ENCODE results near the gene EMILIN1. TPM values are rescaled to one million over a fixed set of nuclear protein-coding genes. Genes with fewer than 3 reads are reported as not detected.

EMILIN1 gene
- total RNA-seq, 5 donors from 2014 or later (not counting 1 experiment from before 2014, with no cell fraction given): 0.28 to 1.1 (median 0.85) TPM

DNA sequence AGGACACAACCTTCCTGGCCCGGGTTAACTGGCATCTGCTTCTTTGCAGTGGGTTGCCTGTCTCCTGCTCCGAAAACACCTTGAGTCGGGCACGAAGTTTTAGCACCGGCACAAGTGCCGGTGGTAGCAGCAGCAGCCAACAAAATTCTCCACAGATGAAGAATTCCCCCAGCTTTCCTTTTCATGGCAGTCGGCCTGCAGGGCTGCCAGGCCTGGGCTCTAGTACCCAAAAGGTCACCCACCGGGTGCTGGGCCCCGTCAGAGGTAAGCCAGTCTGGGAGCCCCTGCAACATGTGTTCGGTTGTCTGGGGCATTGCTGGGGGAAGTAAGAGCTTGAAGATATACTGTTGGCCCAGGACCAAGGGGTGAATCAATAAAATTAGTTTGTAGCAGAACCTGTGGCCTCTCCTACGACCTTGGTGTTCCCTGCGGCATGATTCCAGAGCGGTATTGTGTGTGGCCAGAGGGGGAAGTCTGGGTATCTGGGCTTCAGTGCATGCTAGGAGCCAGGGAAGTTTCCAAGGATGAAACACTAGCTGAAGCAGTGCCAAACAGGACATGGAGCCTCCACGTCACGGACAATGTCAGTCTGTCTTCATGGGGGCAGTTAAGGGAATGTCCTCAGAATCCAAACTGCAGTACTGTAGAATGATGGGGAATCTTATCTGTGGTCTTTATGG lies 19.1 kb upstream of the EMILIN1 start:
- Mint-ChIP-seq H3K4me1 (peaks cover 0 to 18% (median 8%) of the 10 kb centered on the region in 3 donors), H3K4me3 (no peak overlapping the region), H3K9me3 (no peaks in the 10 kb centered on the region), H3K27me3 (no peaks in the 10 kb centered on the region), H3K36me3 (peaks cover 12% of the 10 kb centered on the region), H3K27ac (no peak overlapping the region)
- POLR2A ChIA-PET: no interaction called here
- Histone ChIP-seq H3K27me3 (replicated peaks in 1 of 2; ENCODE audit: control insufficient read depth in 2 of 2, extremely low read depth in 1 of 2, insufficient read depth in 2 of 2, low read length in 1 of 2) (no peaks in the 10 kb centered on the region), H3K27ac (ENCODE audit: low read length) (no peak overlapping the region), H3K36me3 (ENCODE audit: control insufficient read depth in 2 of 2, extremely low read depth in 1 of 2, insufficient read depth in 1 of 2, low read length in 1 of 2) (peaks cover 8 to 39% of the 10 kb centered on the region in 2 donors), H3K9me3 (no peaks in the 10 kb centered on the region), H3K4me3 (ENCODE audit: control insufficient read depth in 1 of 2, extremely low read depth in 1 of 2, low read length in 1 of 2) (no peak overlapping the region), H3K4me1 (ENCODE audit: control insufficient read depth in 1 of 2, extremely low read depth in 1 of 2, insufficient read depth in 2 of 2, low read length in 2 of 2) (no peaks in the 10 kb centered on the region)
- ATAC-seq (replicated peaks in 1 of 4) (no peak), DNase-seq (no peak)
- 96% methylated on average over 12 of the region's 15 CpGs for WGBS (ENCODE audit: insufficient coverage)
- CTCF ChIA-PET: no interaction called here

DNA sequence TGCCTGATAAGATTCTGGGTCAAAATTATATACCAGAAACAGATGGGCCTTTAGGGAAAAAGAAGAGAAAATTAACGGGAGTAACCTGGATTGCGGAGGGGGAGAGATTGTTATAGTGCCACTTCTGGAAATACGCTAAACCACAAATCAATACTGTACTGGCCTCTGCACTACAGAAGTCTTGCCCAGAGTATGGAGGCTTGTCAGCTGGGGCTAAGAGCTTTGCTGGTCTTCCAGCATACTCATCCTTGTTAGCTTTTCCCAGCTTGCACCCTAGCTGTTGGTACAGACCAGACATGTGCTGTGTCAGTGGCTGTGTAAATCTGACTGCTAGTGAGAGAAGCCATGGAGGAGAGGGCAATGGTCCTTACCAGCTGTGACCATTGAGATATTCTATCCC lies 18.1 kb upstream of the EMILIN1 start:
- H3K27ac Mint-ChIP-seq: no peak overlapping the region
- WGBS (ENCODE audit: insufficient coverage): no CpG with 5 or more reads among the region's 3 CpGs
- POLR2A ChIA-PET: no interaction called here
- CTCF ChIA-PET: no interaction called here
- H3K36me3 Mint-ChIP-seq: peaks cover 8% of the 10 kb centered on the region
- no peaks in the 10 kb centered on the region for H3K4me1 ChIP-seq (ENCODE audit: control insufficient read depth in 1 of 2, extremely low read depth in 1 of 2, insufficient read depth in 2 of 2, low read length in 2 of 2)
- ATAC-seq (replicated peaks in 1 of 4) (no peak), DNase-seq (no peak)
- H3K9me3 Mint-ChIP-seq: no peaks in the 10 kb centered on the region
- H3K27me3 Mint-ChIP-seq: no peaks in the 10 kb centered on the region
- H3K4me3 ChIP-seq (ENCODE audit: control insufficient read depth in 1 of 2, extremely low read depth in 1 of 2, low read length in 1 of 2): no peak overlapping the region
- H3K9me3 ChIP-seq: no peaks in the 10 kb centered on the region
- H3K4me1 Mint-ChIP-seq: peaks cover 0 to 21% (median 10%) of the 10 kb centered on the region in 3 donors
- no peaks in the 10 kb centered on the region for H3K27me3 ChIP-seq (replicated peaks in 1 of 2; ENCODE audit: control insufficient read depth in 2 of 2, extremely low read depth in 1 of 2, insufficient read depth in 2 of 2, low read length in 1 of 2)
- H3K4me3 Mint-ChIP-seq: no peak overlapping the region
- H3K36me3 ChIP-seq (ENCODE audit: control insufficient read depth in 2 of 2, extremely low read depth in 1 of 2, insufficient read depth in 1 of 2, low read length in 1 of 2): peaks cover 6 to 32% of the 10 kb centered on the region in 2 donors
- no peak overlapping the region for H3K27ac ChIP-seq (ENCODE audit: low read length)

DNA sequence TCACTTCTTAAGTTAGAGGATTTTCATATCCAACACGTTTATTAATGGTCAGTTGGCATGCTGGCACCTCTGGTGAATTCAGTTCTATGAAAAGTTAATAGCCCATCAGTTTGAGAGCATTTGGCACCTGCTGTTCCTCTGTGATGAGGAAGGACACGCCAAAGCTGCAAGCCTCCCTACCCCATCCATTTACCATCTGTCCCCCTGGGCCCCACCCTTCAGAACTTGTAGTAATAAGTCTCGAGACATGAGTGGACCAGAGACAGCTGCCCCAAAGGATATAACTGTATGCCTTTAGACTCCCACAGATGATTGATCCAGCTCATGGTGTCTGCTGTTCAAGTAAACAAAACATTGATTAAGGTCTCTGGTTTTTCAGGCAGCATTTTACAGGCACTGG lies 13.3 kb upstream of the EMILIN1 start:
- peaks cover 4 to 17% of the 10 kb centered on the region in 2 experiments for H3K4me1 ChIP-seq (ENCODE audit: control insufficient read depth in 1 of 2, extremely low read depth in 1 of 2, insufficient read depth in 2 of 2, low read length in 2 of 2)
- H3K4me3 ChIP-seq (ENCODE audit: control insufficient read depth in 1 of 2, extremely low read depth in 1 of 2, low read length in 1 of 2): no peak overlapping the region
- Mint-ChIP-seq H3K27ac (no peak overlapping the region), H3K27me3 (no peaks in the 10 kb centered on the region), H3K36me3 (peaks cover 21% of the 10 kb centered on the region), H3K9me3 (no peaks in the 10 kb centered on the region), H3K4me3 (no peak overlapping the region), H3K4me1 (peaks cover 37 to 51% (median 48%) of the 10 kb centered on the region in 3 donors)
- peaks cover 9 to 31% of the 10 kb centered on the region in 2 donors for H3K36me3 ChIP-seq (ENCODE audit: control insufficient read depth in 2 of 2, extremely low read depth in 1 of 2, insufficient read depth in 1 of 2, low read length in 1 of 2)
- 85% methylated on average over 2 of the region's 3 CpGs for WGBS (ENCODE audit: insufficient coverage)
- ChIA-PET CTCF (interaction anchor here in 1 of 2 donors (0.8 kb wide), 1 partner anchor 16 kb away, joined by 3 read pairs; no protein-coding TSS in a partner anchor), POLR2A (interaction anchor here in 1 of 2 donors (0.5 to 0.6 kb wide), 2 partner anchors 25 kb away, joined by 3 to 5 read pairs; no protein-coding TSS in a partner anchor)
- no peaks in the 10 kb centered on the region for H3K9me3 ChIP-seq
- no peak overlapping the region for H3K27ac ChIP-seq (ENCODE audit: low read length)
- DNase-seq (no peak), ATAC-seq (replicated peaks in 1 of 4) (no peak)
- no peaks in the 10 kb centered on the region for H3K27me3 ChIP-seq (replicated peaks in 1 of 2; ENCODE audit: control insufficient read depth in 2 of 2, extremely low read depth in 1 of 2, insufficient read depth in 2 of 2, low read length in 1 of 2)

DNA sequence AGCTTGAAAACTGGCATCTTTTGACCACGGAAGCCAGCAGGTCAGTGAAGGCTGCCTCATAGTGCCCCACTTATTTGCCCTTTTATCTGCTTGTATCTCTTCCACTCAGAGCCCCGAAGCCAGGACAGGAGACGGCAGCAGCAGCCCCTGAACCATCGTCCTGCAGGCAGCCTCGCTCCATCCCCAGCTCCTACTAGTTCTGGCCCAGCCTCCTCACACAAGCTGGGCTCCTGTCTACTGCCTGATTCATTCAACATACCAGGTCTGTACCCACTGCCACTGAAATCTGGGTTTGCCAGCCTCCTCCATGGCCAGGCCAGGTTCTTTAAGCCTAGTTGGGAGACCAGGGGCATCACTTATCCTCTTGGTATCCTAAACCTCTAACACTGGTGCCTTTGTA lies 11.0 kb upstream of the EMILIN1 start:
- peaks cover 8 to 34% of the 10 kb centered on the region in 2 experiments for H3K4me1 ChIP-seq (ENCODE audit: control insufficient read depth in 1 of 2, extremely low read depth in 1 of 2, insufficient read depth in 2 of 2, low read length in 2 of 2)
- DNase-seq: no peak
- no peak overlapping the region for H3K27ac ChIP-seq (ENCODE audit: low read length)
- H3K36me3 ChIP-seq (ENCODE audit: control insufficient read depth in 2 of 2, extremely low read depth in 1 of 2, insufficient read depth in 1 of 2, low read length in 1 of 2): peaks cover 9 to 36% of the 10 kb centered on the region in 2 donors
- Mint-ChIP-seq H3K36me3 (peaks cover 21% of the 10 kb centered on the region), H3K27me3 (no peaks in the 10 kb centered on the region), H3K4me1 (peaks cover 52 to 63% (median 63%) of the 10 kb centered on the region in 3 donors), H3K9me3 (no peaks in the 10 kb centered on the region), H3K4me3 (no peak overlapping the region), H3K27ac (no peak overlapping the region)
- POLR2A ChIA-PET: interaction anchor here in 1 of 2 donors (0.7 kb wide), 1 partner anchor 255 kb away, joined by 3 read pairs; no protein-coding TSS in a partner anchor
- WGBS (ENCODE audit: insufficient coverage): 91% methylated on average over 4 of the region's 5 CpGs
- H3K4me3 ChIP-seq (ENCODE audit: control insufficient read depth in 1 of 2, extremely low read depth in 1 of 2, low read length in 1 of 2): no peak overlapping the region
- ATAC-seq (replicated peaks in 1 of 4): no peak
- no peaks in the 10 kb centered on the region for H3K9me3 ChIP-seq
- CTCF ChIA-PET: interaction anchor here in 1 of 2 donors (0.6 to 2.2 kb wide), 2 partner anchors 15 to 32 kb away, joined by 3 to 5 read pairs; no protein-coding TSS in a partner anchor
- H3K27me3 ChIP-seq (replicated peaks in 1 of 2; ENCODE audit: control insufficient read depth in 2 of 2, extremely low read depth in 1 of 2, insufficient read depth in 2 of 2, low read length in 1 of 2): no peaks in the 10 kb centered on the region

DNA sequence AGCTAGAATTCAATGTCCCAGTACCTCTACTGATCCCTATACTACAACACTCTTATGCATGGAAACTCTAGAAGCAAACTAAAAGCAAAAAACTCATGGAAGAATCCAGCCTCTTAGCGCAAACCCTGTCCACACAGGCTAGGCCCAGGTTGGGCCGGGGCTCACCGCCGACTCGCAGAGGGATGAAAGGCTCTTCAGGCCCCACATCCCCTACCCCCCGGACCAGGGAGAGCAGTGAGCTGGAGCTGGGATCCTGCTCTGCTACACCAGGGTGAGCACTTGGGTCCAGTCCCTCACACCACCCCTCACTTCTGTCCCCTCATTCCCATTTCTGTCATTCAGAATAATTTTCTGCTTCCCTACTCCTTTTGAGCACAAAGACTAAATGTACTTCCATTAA lies 9.0 kb upstream of the EMILIN1 start:
- peaks cover 21% of the 10 kb centered on the region for H3K36me3 Mint-ChIP-seq
- H3K36me3 ChIP-seq (ENCODE audit: control insufficient read depth in 2 of 2, extremely low read depth in 1 of 2, insufficient read depth in 1 of 2, low read length in 1 of 2): peaks cover 9 to 31% of the 10 kb centered on the region in 2 donors
- ChIA-PET CTCF (no interaction called here), POLR2A (interaction anchor here in 1 of 2 donors (0.6 kb wide), 1 partner anchor 57 kb away, joined by 9 read pairs; no protein-coding TSS in a partner anchor)
- no peaks in the 10 kb centered on the region for H3K27me3 ChIP-seq (replicated peaks in 1 of 2; ENCODE audit: control insufficient read depth in 2 of 2, extremely low read depth in 1 of 2, insufficient read depth in 2 of 2, low read length in 1 of 2)
- H3K9me3 Mint-ChIP-seq: no peaks in the 10 kb centered on the region
- no peaks in the 10 kb centered on the region for H3K9me3 ChIP-seq
- H3K4me1 Mint-ChIP-seq: peaks cover 62 to 70% (median 67%) of the 10 kb centered on the region in 3 donors
- no peaks in the 10 kb centered on the region for H3K27me3 Mint-ChIP-seq
- no peak for DNase-seq
- peak overlapping the region; percentile 57 to 80 for H3K27ac Mint-ChIP-seq
- ATAC-seq (replicated peaks in 1 of 4): no peak
- peaks cover 12 to 46% of the 10 kb centered on the region in 2 experiments for H3K4me1 ChIP-seq (ENCODE audit: control insufficient read depth in 1 of 2, extremely low read depth in 1 of 2, insufficient read depth in 2 of 2, low read length in 2 of 2)
- WGBS (ENCODE audit: insufficient coverage): 96% methylated on average over 6 of the region's 6 CpGs
- H3K4me3 ChIP-seq (ENCODE audit: control insufficient read depth in 1 of 2, extremely low read depth in 1 of 2, low read length in 1 of 2): no peak overlapping the region
- H3K4me3 Mint-ChIP-seq: peak overlapping the region; percentile 60 to 96 (median 89)
- no peak overlapping the region for H3K27ac ChIP-seq (ENCODE audit: low read length)

DNA sequence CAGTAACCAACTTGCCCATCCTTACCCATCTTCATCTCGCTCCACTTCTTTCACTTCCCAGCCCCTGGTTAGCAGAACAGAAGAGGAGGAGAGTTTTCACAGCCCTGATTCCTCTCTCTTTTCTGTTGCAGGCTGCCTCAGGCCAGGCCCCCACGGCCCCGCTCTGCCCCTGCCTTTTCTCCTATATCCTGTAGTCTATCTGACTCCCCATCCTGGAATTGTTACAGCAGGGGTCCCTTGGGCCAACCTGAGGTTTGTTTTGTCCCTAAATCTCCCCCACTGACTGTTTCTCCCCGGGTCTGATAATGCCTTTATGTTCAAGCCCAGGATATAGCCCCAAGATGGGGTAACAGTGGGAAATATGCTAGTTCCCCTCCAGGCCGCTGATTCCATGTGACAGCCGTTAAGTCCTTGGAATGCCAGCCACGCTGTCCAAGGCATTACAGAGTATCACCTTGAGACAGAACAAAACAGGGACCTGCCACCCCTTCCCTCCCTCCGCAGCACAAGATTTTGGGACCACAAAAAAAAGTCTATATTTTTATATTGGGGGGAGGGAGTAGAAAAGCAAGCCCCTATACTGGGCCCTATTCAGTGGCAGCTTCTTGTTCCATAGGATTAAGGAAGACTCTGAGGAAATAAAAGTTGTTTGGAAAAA lies 8.3 kb upstream of the EMILIN1 start:
- no peak for ATAC-seq (replicated peaks in 1 of 4)
- Histone ChIP-seq H3K9me3 (no peaks in the 10 kb centered on the region), H3K36me3 (ENCODE audit: control insufficient read depth in 2 of 2, extremely low read depth in 1 of 2, insufficient read depth in 1 of 2, low read length in 1 of 2) (peaks cover 9 to 30% of the 10 kb centered on the region in 2 donors), H3K4me1 (ENCODE audit: control insufficient read depth in 1 of 2, extremely low read depth in 1 of 2, insufficient read depth in 2 of 2, low read length in 2 of 2) (peaks cover 17 to 53% of the 10 kb centered on the region in 2 experiments), H3K27me3 (replicated peaks in 1 of 2; ENCODE audit: control insufficient read depth in 2 of 2, extremely low read depth in 1 of 2, insufficient read depth in 2 of 2, low read length in 1 of 2) (no peaks in the 10 kb centered on the region), H3K27ac (ENCODE audit: low read length) (peak overlapping the region; percentile 78), H3K4me3 (ENCODE audit: control insufficient read depth in 1 of 2, extremely low read depth in 1 of 2, low read length in 1 of 2) (peak overlapping the region; percentile 10 to 93)
- CTCF ChIA-PET: interaction anchor here in 1 of 2 donors (0.7 kb wide), 1 partner anchor 19 kb away, joined by 3 read pairs; no protein-coding TSS in a partner anchor
- peaks cover 21% of the 10 kb centered on the region for H3K36me3 Mint-ChIP-seq
- peaks cover 67 to 76% (median 73%) of the 10 kb centered on the region in 3 donors for H3K4me1 Mint-ChIP-seq
- no CpG with 5 or more reads among the region's 8 CpGs for WGBS (ENCODE audit: insufficient coverage)
- POLR2A ChIA-PET: interaction anchor here in 1 of 2 donors (0.9 kb wide), 1 partner anchor 15 kb away, joined by 3 read pairs; no protein-coding TSS in a partner anchor
- no peaks in the 10 kb centered on the region for H3K9me3 Mint-ChIP-seq
- peak overlapping the region; percentile 80 to 96 for H3K27ac Mint-ChIP-seq
- H3K27me3 Mint-ChIP-seq: no peaks in the 10 kb centered on the region
- peak overlapping the region; percentile 89 to 96 (median 96) for H3K4me3 Mint-ChIP-seq
- no peak for DNase-seq

Measured in T-cell (primary cell).